Suprapubic skin (tissue), 4 donors: Measurements from ENCODE around the gene PLA2G4F. TPM values are rescaled to one million over a fixed set of nuclear protein-coding genes. Genes with fewer than 3 reads are reported as not detected.

Experiments
- DNase-seq, 2 donors: peaks; one replicate each; pipeline ENCODE4 v3.0.0-alpha.2; 2019; ENCODE audit warnings: low spot score in 2 of 2
- H3K27ac ChIP-seq: fragments of 200-600 bp; sonication (generic); one replicate; pipeline ENCODE4 v1.5.1; 2019
- H3K27me3 ChIP-seq: fragments of 200-600 bp; sonication (generic); one replicate; pipeline ENCODE4 v1.5.1; 2019
- H3K36me3 ChIP-seq: fragments of 200-600 bp; sonication (generic); one replicate; pipeline ENCODE4 v1.5.1; 2019
- H3K4me1 ChIP-seq: fragments of 200-600 bp; sonication (generic); one replicate; pipeline ENCODE4 v1.5.1; 2019
- H3K4me3 ChIP-seq: fragments of 200-600 bp; sonication (generic); one replicate; pipeline ENCODE4 v1.5.1; 2019; ENCODE audit warnings: mild to moderate bottlenecking
- H3K9me3 ChIP-seq: fragments of 200-600 bp; sonication (generic); one replicate; pipeline ENCODE4 v1.5.1; 2019
- CTCF ChIP-seq, 2 donors: fragments of 200-600 bp in 1 of 2; fragments of 450-650 bp in 1 of 2; sonication (generic) in 1 of 2; IDR thresholded peaks; one replicate each; pipeline ENCODE4 v1.5.1; 2016 to 2019; ENCODE audit warnings: antibody characterized with exemption in 2 of 2, mild to moderate bottlenecking in 1 of 2, moderate library complexity in 1 of 2
- EP300 ChIP-seq: sonication (generic); formaldehyde crosslinking; IDR thresholded peaks from one replicate; pipeline ENCODE4 v1.6.1; 2017; ENCODE audit warnings: antibody characterized with exemption
- POLR2A ChIP-seq, 2 donors: fragments of 450-650 bp; IDR thresholded peaks; one replicate each; pipeline ENCODE4 v1.6.1; 2017; ENCODE audit warnings: antibody characterized with exemption in 2 of 2, mild to moderate bottlenecking in 2 of 2, moderate library complexity in 2 of 2
- POLR2AphosphoS5 ChIP-seq, 3 donors: sonication (generic); formaldehyde crosslinking; IDR thresholded peaks; one replicate each; pipeline ENCODE4 v1.6.1; 2017; ENCODE audit warnings: antibody characterized with exemption in 3 of 3
- WGBS: methylation state at CpG from one replicate; pipeline ENCODE4 v1.1.5; 2018; 5-methylcytosine and 5-hydroxymethylcytosine counted together
- total RNA-seq, 4 donors: library from RNA; depleted of rRNA; stranded (reverse); fragments of >200 nt; gene quantifications; one replicate each; pipeline ENCODE4 v1.1.0, GENCODE V29; 2016

The PLA2G4F gene
- total RNA-seq, 4 donors from 2014 or later, result 209 to 311 (median 246) TPM

GRCh38 chr15:42184736-42185135, 28.3 kb upstream of the PLA2G4F start:
- Histone ChIP-seq H3K36me3 (peaks cover 93% of the 10 kb centered on the region), H3K4me1 (no peaks in the 10 kb centered on the region), H3K27ac (no peak overlapping the region), H3K9me3 (no peaks in the 10 kb centered on the region), H3K27me3 (no peaks in the 10 kb centered on the region), H3K4me3 (no peak overlapping the region)
- no peak for DNase-seq
- WGBS, result 86% methylated on average over 4 of the region's 4 CpGs
- TF ChIP-seq CTCF (IDR thresholded peaks at IDR 0.05) (no peak), POLR2AphosphoS5 (IDR thresholded peaks at IDR 0.05) (no peak), POLR2A (IDR thresholded peaks at IDR 0.05) (no peak), EP300 (no peak)

GRCh38 chr15:42184296-42184695, 27.9 kb upstream of the PLA2G4F start:
- Histone ChIP-seq H3K27ac (no peak overlapping the region), H3K4me1 (no peaks in the 10 kb centered on the region), H3K27me3 (no peaks in the 10 kb centered on the region), H3K4me3 (no peak overlapping the region), H3K9me3 (no peaks in the 10 kb centered on the region), H3K36me3 (peaks cover 93% of the 10 kb centered on the region)
- WGBS, result 73% methylated on average over 5 of the region's 5 CpGs
- TF ChIP-seq POLR2A (IDR thresholded peaks at IDR 0.05) (no peak), POLR2AphosphoS5 (IDR thresholded peaks at IDR 0.05) (no peak), CTCF (IDR thresholded peaks at IDR 0.05) (no peak), EP300 (no peak)
- no peak for DNase-seq

GRCh38 chr15:42182961-42183360, 26.5 kb upstream of the PLA2G4F start:
- 92% methylated on average over 6 of the region's 6 CpGs for WGBS
- no peak overlapping the region for H3K4me3 ChIP-seq
- peaks cover 90% of the 10 kb centered on the region for H3K36me3 ChIP-seq
- no peaks in the 10 kb centered on the region for H3K4me1 ChIP-seq
- H3K27me3 ChIP-seq, result no peaks in the 10 kb centered on the region
- no peak for DNase-seq
- no peaks in the 10 kb centered on the region for H3K9me3 ChIP-seq
- no peak overlapping the region for H3K27ac ChIP-seq
- TF ChIP-seq POLR2AphosphoS5 (IDR thresholded peaks at IDR 0.05) (no peak), EP300 (no peak), POLR2A (IDR thresholded peaks at IDR 0.05) (no peak), CTCF (IDR thresholded peaks at IDR 0.05) (no peak)

- Histone ChIP-seq H3K27ac (no peak overlapping the region), H3K27me3 (no peaks in the 10 kb centered on the region)
These were observed 26.0 kb upstream of the PLA2G4F start for GRCh38 chr15:42182328-42182886.

DNA sequence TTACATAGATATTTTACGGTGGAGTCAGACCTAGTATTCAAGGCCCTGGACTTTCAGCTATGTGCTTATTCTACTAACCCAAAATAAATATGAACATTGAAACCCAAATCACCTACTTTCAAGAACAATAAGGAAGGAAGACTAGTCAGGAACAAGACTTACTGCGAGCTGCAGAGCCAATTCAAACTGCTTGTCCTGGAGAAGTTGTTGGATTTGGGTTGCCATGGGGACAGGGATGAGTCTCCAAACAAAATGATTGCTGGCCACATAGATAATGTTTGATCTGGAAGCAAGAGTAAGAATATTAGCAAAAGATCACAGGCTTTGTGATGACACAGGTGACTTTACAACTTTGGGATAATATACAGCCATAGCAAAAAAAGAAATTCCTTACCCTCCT, 21.6 kb upstream of the PLA2G4F start:
- Histone ChIP-seq H3K4me1 (no peaks in the 10 kb centered on the region), H3K4me3 (no peak overlapping the region), H3K9me3 (no peaks in the 10 kb centered on the region), H3K27me3 (no peaks in the 10 kb centered on the region), H3K27ac (no peak overlapping the region), H3K36me3 (peaks cover 93% of the 10 kb centered on the region)
- 83% methylated on average over 2 of the region's 2 CpGs for WGBS
- DNase-seq, result no peak
- no peak for TF ChIP-seq EP300
- TF ChIP-seq POLR2AphosphoS5 (IDR thresholded peaks at IDR 0.05), result no peak
- TF ChIP-seq CTCF (IDR thresholded peaks at IDR 0.05), result no peak
- TF ChIP-seq POLR2A (IDR thresholded peaks at IDR 0.05), result no peak

More at GRCh38 chr15:42182328-42182886, 26.0 kb upstream of the PLA2G4F start:
- Histone ChIP-seq H3K4me1 (no peaks in the 10 kb centered on the region), H3K4me3 (no peak overlapping the region), H3K9me3 (no peaks in the 10 kb centered on the region), H3K36me3 (peaks cover 90% of the 10 kb centered on the region)
- no peak for DNase-seq
- WGBS, result 89% methylated on average over 6 of the region's 6 CpGs
- TF ChIP-seq POLR2A (IDR thresholded peaks at IDR 0.05) (no peak), POLR2AphosphoS5 (IDR thresholded peaks at IDR 0.05) (no peak), CTCF (IDR thresholded peaks at IDR 0.05) (no peak), EP300 (no peak)
